Endothelial cell of umbilical vein (primary cell): ENCODE results near the gene CLCA1. TPM values are rescaled to one million over a fixed set of nuclear protein-coding genes. Genes with fewer than 3 reads are reported as not detected.

Experiments
- BruUV-seq: library from RNA; stranded (reverse); fragments of 400-500 nt; replicated peaks from 2 replicates; lab custom pipeline; 2021; lab: Mats Ljungman, UMichigan
- CTCF ChIA-PET: fragments of 300-600, 350-600 bp; sonication (Branson Sonifier 250); formaldehyde crosslinking; loops from one replicate; lab custom pipeline; 2021; ENCODE audit warnings: antibody characterized with exemption, inconsistent platforms; lab: Charles Lee
- POLR2A ChIA-PET: fragments of 300-600, 350-600 bp; sonication (Branson Sonifier 250); formaldehyde crosslinking; loops from one replicate; lab custom pipeline; 2021; ENCODE audit warnings: antibody characterized with exemption, inconsistent platforms; lab: Charles Lee
- DNase-seq: peaks from one replicate; pipeline ENCODE4 v3.0.0-alpha.2; 2011; ENCODE audit warnings: low read depth, low spot score
- FAIRE-seq: peaks from 2 replicates; lab custom pipeline; 2011; peaks lifted over from hg19 to GRCh38; lab: Jason Lieb, UNC
- H2AFZ ChIP-seq: 2 replicates; pipeline ENCODE4 v1.6.0; 2012; ENCODE audit warnings: low read depth, low read length, control low read depth, inconsistent platforms
- H3K27ac ChIP-seq: 2 replicates; pipeline ENCODE4 v1.5.1; 2011; ENCODE audit warnings: low read depth, mild to moderate bottlenecking, control low read depth, low read length, moderate library complexity; ENCODE audit not compliant: insufficient read depth
- H3K27me3 ChIP-seq, 2 experiments: 2 replicates each; pipeline versions ENCODE4 v1.6.0 to v1.6.1; 2011; ENCODE audit warnings: low read length in 2 of 2, mixed read lengths in 1 of 2; ENCODE audit not compliant: control insufficient read depth in 2 of 2, insufficient read depth in 2 of 2
- H3K36me3 ChIP-seq, 2 experiments: 2 replicates in 1 of 2; 3 replicates in 1 of 2; pipeline ENCODE4 v1.5.1; 2011; ENCODE audit warnings: low read length in 2 of 2, mild to moderate bottlenecking in 1 of 2, moderate library complexity in 1 of 2; ENCODE audit not compliant: control insufficient read depth in 2 of 2, insufficient read depth in 2 of 2; ENCODE audit errors: extremely low read depth in 1 of 2
- H3K4me1 ChIP-seq: 3 replicates; pipeline ENCODE4 v1.5.1; 2011; ENCODE audit warnings: mild to moderate bottlenecking, low read length; ENCODE audit not compliant: control insufficient read depth, insufficient read depth; ENCODE audit errors: extremely low read depth
- H3K4me2 ChIP-seq: 2 replicates; pipeline ENCODE4 v1.6.1; 2011; ENCODE audit warnings: low read length, control low read depth, mixed read lengths; ENCODE audit not compliant: insufficient read depth
- H3K4me3 ChIP-seq, 3 experiments: fragments of 200-600 bp in 1 of 3; sonication (generic), shearing (Covaris generic) in 1 of 3; replicated peaks in 1 of 3; 2 replicates each; pipeline ENCODE4 v1.5.1; 2011 to 2016; ENCODE audit warnings: control low read depth in 3 of 3, low read length in 3 of 3, mild to moderate bottlenecking in 2 of 3, inconsistent platforms in 1 of 3, low read depth in 1 of 3, moderate library complexity in 1 of 3; ENCODE audit not compliant: insufficient read depth in 1 of 3
- H3K79me2 ChIP-seq: 2 replicates; pipeline ENCODE4 v1.6.0; 2012; ENCODE audit warnings: low read length, inconsistent platforms; ENCODE audit not compliant: control insufficient read depth, insufficient read depth
- H3K9ac ChIP-seq: replicated peaks from 2 replicates; pipeline ENCODE3; 2011; ENCODE audit warnings: low read length, control low read depth; ENCODE audit not compliant: insufficient read depth; ENCODE audit errors: extremely low read depth
- H3K9me1 ChIP-seq: replicated peaks from 3 replicates; pipeline ENCODE4 v1.6.0; 2011; ENCODE audit warnings: mild to moderate bottlenecking, low read length; ENCODE audit not compliant: control insufficient read depth, insufficient read depth; ENCODE audit errors: extremely low read depth
- H3K9me3 ChIP-seq: replicated peaks from 2 replicates; pipeline ENCODE4 v1.5.1; 2012; ENCODE audit warnings: low read length, inconsistent platforms; ENCODE audit not compliant: control insufficient read depth, insufficient read depth
- H4K20me1 ChIP-seq: replicated peaks from 2 replicates; pipeline ENCODE3; 2011; ENCODE audit warnings: mild to moderate bottlenecking, low read length; ENCODE audit not compliant: control insufficient read depth, insufficient read depth; ENCODE audit errors: extremely low read depth
- FOS ChIP-seq: IDR thresholded peaks from 2 replicates; pipeline ENCODE4 v1.6.1; 2011; ENCODE audit warnings: mild to moderate bottlenecking, low read length, moderate library complexity, borderline replicate concordance; ENCODE audit not compliant: insufficient read depth
- GATA2 ChIP-seq: IDR thresholded peaks from 2 replicates; pipeline ENCODE4 v1.7.0; 2011; ENCODE audit warnings: low read depth, mild to moderate bottlenecking, moderate library complexity, mixed read lengths, low read length; ENCODE audit not compliant: insufficient read length, insufficient read depth
- MYC ChIP-seq: IDR thresholded peaks from one replicate; pipeline ENCODE4 v1.6.1; 2011; ENCODE audit warnings: mild to moderate bottlenecking, low read depth, low read length
- POLR2A ChIP-seq: IDR thresholded peaks from 2 replicates; pipeline ENCODE4 v1.6.1; 2012; ENCODE audit warnings: low read depth, mild to moderate bottlenecking, control low read depth, low read length
- dilution Hi-C: fragments of 300-500 bp; cut with MboI; formaldehyde crosslinking; loops from one replicate; pipeline ENCODE4 v1.15.0; 2019; ENCODE audit warnings: low sequenced_read_pairs; ENCODE audit not compliant: extremely low pct_ligation_motif_present
- intact Hi-C: fragments of 100-400 bp; cut with micrococcal nuclease; formaldehyde crosslinking; loops from one replicate; pipeline ENCODE4 v1.10.0; 2022
- polyA plus RNA-seq, 4 experiments: library from polyadenylated mRNA; depleted of rRNA in 3 of 4; stranded (reverse) in 3 of 4; unstranded in 1 of 4; fragments of >200 nt; gene quantifications; 2 replicates each; pipeline versions ENCODE4 v1.2.1 to v1.2.3, GENCODE V29; 2011 to 2012; ENCODE audit warnings: missing spikeins in 1 of 4
- total RNA-seq: library from RNA; stranded (reverse); gene quantifications from 2 replicates; pipeline ENCODE4 v1.2.3, GENCODE V29; 2021
- TF ChIP-seq, protein P1 (sequence below), 2 donors: IDR thresholded peaks; 1 replicate in 1 of 2; 2 replicates in 1 of 2; pipeline ENCODE4 v1.5.1; 2011; ENCODE audit warnings: low read length in 2 of 2, mild to moderate bottlenecking in 2 of 2, moderate library complexity in 2 of 2, control low read depth in 1 of 2, inconsistent platforms in 1 of 2, low read depth in 1 of 2; ENCODE audit not compliant: insufficient read depth in 1 of 2; ENCODE audit errors: extremely low read depth in 1 of 2

CLCA1 gene
- total and polyA plus RNA-seq, 2 donors (not counting 3 experiments of a cell fraction or from before 2014, with no cell fraction given) = not detected

DNA sequence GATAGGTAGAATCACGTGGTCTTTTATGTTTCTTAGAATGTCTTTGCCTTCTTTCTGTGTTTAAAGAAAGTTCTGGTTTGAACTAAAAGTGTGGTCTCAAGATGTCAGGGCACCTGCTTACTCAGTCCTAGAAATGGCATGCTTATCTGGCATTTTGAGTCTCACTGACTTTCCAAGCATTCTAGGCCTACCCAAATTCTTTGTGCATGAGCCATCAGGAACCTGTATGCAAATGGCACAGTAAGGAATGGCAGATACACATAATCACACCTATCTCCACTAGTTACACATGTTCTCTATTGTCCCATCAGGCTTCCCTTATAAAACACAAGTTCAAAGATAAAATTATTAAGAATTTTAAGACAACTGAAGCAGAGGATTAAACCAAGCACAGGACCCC lies 48.6 kb downstream of the CLCA1 start:
- no peaks in the 10 kb centered on the region for H4K20me1 ChIP-seq
- POLR2A ChIA-PET = no interaction called here
- no peaks in the 10 kb centered on the region for H3K9me3 ChIP-seq
- DNase-seq (no peak), FAIRE-seq (no peak)
- intact Hi-C loops (loop anchor here (10.0 kb wide), 1 partner anchor 443 kb away; no protein-coding TSS in a partner anchor), dilution Hi-C loops (no loop called here)
- H3K27ac ChIP-seq = no peak overlapping the region
- no peaks in the 10 kb centered on the region for H3K9me1 ChIP-seq
- CTCF ChIA-PET = interaction anchor here (1.2 to 4.0 kb wide), 5 partner anchors 9 to 225 kb away, joined by 4 to 24 read pairs (median 9); no protein-coding TSS in a partner anchor
- H3K4me1 ChIP-seq = no peaks in the 10 kb centered on the region
- H3K4me2 ChIP-seq = no peak overlapping the region
- H3K27me3 ChIP-seq = no peaks in the 10 kb centered on the region
- H3K4me3 ChIP-seq = no peak overlapping the region
- H3K79me2 ChIP-seq = no peaks in the 10 kb centered on the region
- H3K36me3 ChIP-seq = no peaks in the 10 kb centered on the region
- no peak for TF ChIP-seq MYC
- TF ChIP-seq POLR2A = no peak
- TF ChIP-seq GATA2 = no peak
- TF ChIP-seq FOS = no peak
- TF ChIP-seq, protein P1, sequence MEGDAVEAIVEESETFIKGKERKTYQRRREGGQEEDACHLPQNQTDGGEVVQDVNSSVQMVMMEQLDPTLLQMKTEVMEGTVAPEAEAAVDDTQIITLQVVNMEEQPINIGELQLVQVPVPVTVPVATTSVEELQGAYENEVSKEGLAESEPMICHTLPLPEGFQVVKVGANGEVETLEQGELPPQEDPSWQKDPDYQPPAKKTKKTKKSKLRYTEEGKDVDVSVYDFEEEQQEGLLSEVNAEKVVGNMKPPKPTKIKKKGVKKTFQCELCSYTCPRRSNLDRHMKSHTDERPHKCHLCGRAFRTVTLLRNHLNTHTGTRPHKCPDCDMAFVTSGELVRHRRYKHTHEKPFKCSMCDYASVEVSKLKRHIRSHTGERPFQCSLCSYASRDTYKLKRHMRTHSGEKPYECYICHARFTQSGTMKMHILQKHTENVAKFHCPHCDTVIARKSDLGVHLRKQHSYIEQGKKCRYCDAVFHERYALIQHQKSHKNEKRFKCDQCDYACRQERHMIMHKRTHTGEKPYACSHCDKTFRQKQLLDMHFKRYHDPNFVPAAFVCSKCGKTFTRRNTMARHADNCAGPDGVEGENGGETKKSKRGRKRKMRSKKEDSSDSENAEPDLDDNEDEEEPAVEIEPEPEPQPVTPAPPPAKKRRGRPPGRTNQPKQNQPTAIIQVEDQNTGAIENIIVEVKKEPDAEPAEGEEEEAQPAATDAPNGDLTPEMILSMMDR (IDR thresholded peaks at IDR 0.05; ENCODE audit: extremely low read depth in 1 of 2, insufficient read depth in 1 of 2, low read depth in 1 of 2, low read length in 2 of 2) = no peak
- H2AFZ ChIP-seq = no peak overlapping the region
- no peak overlapping the region for H3K9ac ChIP-seq
- BruUV-seq = no TSS peak
